Progenitor cell of endocrine pancreas (in vitro differentiated cells): ENCODE measurements around the gene DRD5. TPM values are rescaled to one million over a fixed set of nuclear protein-coding genes. Genes with fewer than 3 reads are reported as not detected.
"Not testable (repeated sequence)": the region's sequence is repeated elsewhere in the genome, so short reads cannot be mapped to it uniquely, and the experiment has no call there.

Experiments
- DNase-seq: peaks from one replicate; pipeline ENCODE4 v3.0.0; 2021; ENCODE audit warnings: low spot score; ENCODE audit not compliant: unreplicated experiment
- H3K27ac Mint-ChIP-seq: 2 replicates; pipeline ENCODE4 v1.8.0; 2021; ENCODE audit warnings: mild to moderate bottlenecking, moderate library complexity, mixed read lengths
- H3K27me3 Mint-ChIP-seq: 2 replicates; pipeline ENCODE4 v1.8.0; 2021; ENCODE audit warnings: mixed read lengths
- H3K36me3 Mint-ChIP-seq: 2 replicates; pipeline ENCODE4 v1.8.0; 2022; ENCODE audit warnings: mixed read lengths; ENCODE audit not compliant: insufficient read depth
- H3K4me1 Mint-ChIP-seq: 2 replicates; pipeline ENCODE4 v1.8.0; 2021; ENCODE audit warnings: low read depth, mixed read lengths
- H3K4me3 Mint-ChIP-seq: 2 replicates; pipeline ENCODE4 v1.8.0; 2021; ENCODE audit warnings: low read depth, mild to moderate bottlenecking, moderate library complexity, mixed read lengths
- H3K9me3 Mint-ChIP-seq: 2 replicates; pipeline ENCODE4 v1.8.0; 2021; ENCODE audit warnings: low read depth, mixed read lengths
- CTCF ChIP-seq: fragments of 200-600 bp; sonication (generic); IDR thresholded peaks from one replicate; pipeline ENCODE4 v1.5.0; 2021; ENCODE audit warnings: antibody characterized with exemption, mild to moderate bottlenecking; ENCODE audit not compliant: unreplicated experiment
- total RNA-seq: library from RNA; stranded (reverse); gene quantifications from 2 replicates; pipeline ENCODE4 v1.2.1, GENCODE V29; 2021

DRD5 gene
- total RNA-seq, 1 donor from 2014 or later, result not detected

GRCh38 chr4:9771034-9771433, 10.4 kb upstream of the DRD5 start:
- peaks cover 2% of the 10 kb centered on the region for H3K4me1 Mint-ChIP-seq
- H3K27me3 Mint-ChIP-seq, result peaks cover 54% of the 10 kb centered on the region
- H3K9me3 Mint-ChIP-seq, result no peaks in the 10 kb centered on the region
- H3K4me3 Mint-ChIP-seq, result no peak overlapping the region
- H3K27ac Mint-ChIP-seq, result no peak overlapping the region
- DNase-seq, result no peak
- no peaks in the 10 kb centered on the region for H3K36me3 Mint-ChIP-seq
- no peak for TF ChIP-seq CTCF

GRCh38 chr4:9773471-9773870, 8.0 kb upstream of the DRD5 start:
- Mint-ChIP-seq H3K36me3 (no peaks in the 10 kb centered on the region), H3K4me1 (peaks cover 2% of the 10 kb centered on the region), H3K27ac (no peak overlapping the region), H3K27me3 (peaks cover 58% of the 10 kb centered on the region), H3K9me3 (no peaks in the 10 kb centered on the region), H3K4me3 (no peak overlapping the region)
- no peak for TF ChIP-seq CTCF
- DNase-seq, result no peak

GRCh38 chr4:9782136-9782436, 652 bp downstream of the DRD5 start:
- H3K36me3 Mint-ChIP-seq, result no peaks in the 10 kb centered on the region
- peaks cover 6% of the 10 kb centered on the region for H3K4me1 Mint-ChIP-seq
- H3K4me3 Mint-ChIP-seq, result peak overlapping the region; percentile 27
- peaks cover 86% of the 10 kb centered on the region for H3K27me3 Mint-ChIP-seq
- DNase-seq, result no peak
- no peak for TF ChIP-seq CTCF
- no peaks in the 10 kb centered on the region for H3K9me3 Mint-ChIP-seq
- no peak overlapping the region for H3K27ac Mint-ChIP-seq

GRCh38 chr4:9785891-9786290, 4.5 kb downstream of the DRD5 start:
- not testable (repeated sequence) for H3K4me1 Mint-ChIP-seq, DNase-seq, H3K4me3 Mint-ChIP-seq, H3K27ac Mint-ChIP-seq, H3K9me3 Mint-ChIP-seq, H3K36me3 Mint-ChIP-seq
- H3K27me3 Mint-ChIP-seq, result peaks cover 63% of the 10 kb centered on the region

- H3K4me3 Mint-ChIP-seq, result no peak overlapping the region
- H3K36me3 Mint-ChIP-seq, result no peaks in the 10 kb centered on the region
- TF ChIP-seq CTCF, result no peak
- H3K9me3 Mint-ChIP-seq, result peaks cover 7% of the 10 kb centered on the region
- H3K27me3 Mint-ChIP-seq, result peaks cover 10% of the 10 kb centered on the region
- no peak for DNase-seq
- no peak overlapping the region for H3K27ac Mint-ChIP-seq
- H3K4me1 Mint-ChIP-seq, result peaks cover 10% of the 10 kb centered on the region
Measured at GRCh38 chr4:9792381-9792780, 10.9 kb downstream of the DRD5 start.

- not testable (repeated sequence) for H3K4me3 Mint-ChIP-seq, H3K4me1 Mint-ChIP-seq, H3K36me3 Mint-ChIP-seq, DNase-seq, H3K9me3 Mint-ChIP-seq, H3K27ac Mint-ChIP-seq
- H3K27me3 Mint-ChIP-seq, result peaks cover 19% of the 10 kb centered on the region
Measured at GRCh38 chr4:9796641-9797040, 15.2 kb downstream of the DRD5 start.
